Right lobe of liver (tissue), 6 donors: Measurements from ENCODE around the gene RTN4. TPM values are rescaled to one million over a fixed set of nuclear protein-coding genes. Genes with fewer than 3 reads are reported as not detected.

Experiments used
- ATAC-seq, 4 donors: fragments of 200-7000 bp; cut with Tn5 transposase; one replicate each; pipeline ENCODE4 v1.9.1; 2020; ENCODE audit warnings: mild to moderate bottlenecking in 4 of 4, moderate library complexity in 4 of 4
- DNase-seq, 3 donors: peaks; one replicate each; pipeline ENCODE4 v3.0.0-alpha.2; 2020
- H3K27ac ChIP-seq, 3 donors: fragments of 200-600 bp; one replicate each; pipeline ENCODE4 v1.8.0; 2022
- H3K27me3 ChIP-seq, 2 donors: fragments of 200-600 bp; one replicate each; pipeline ENCODE4 v1.8.0; 2022
- H3K36me3 ChIP-seq, 4 donors: fragments of 200-600 bp; sonication (generic) in 1 of 4; one replicate each; pipeline versions ENCODE4 v1.5.1 to v1.8.0; 2017 to 2022; ENCODE audit warnings: control low read depth in 1 of 4
- H3K4me1 ChIP-seq, 4 donors: fragments of 200-600 bp; sonication (generic) in 1 of 4; one replicate each; pipeline versions ENCODE4 v1.5.1 to v1.8.0; 2017 to 2022; ENCODE audit warnings: control low read depth in 1 of 4
- H3K4me3 ChIP-seq, 3 donors: fragments of 200-600 bp; one replicate each; pipeline ENCODE4 v1.8.0; 2022
- H3K9me3 ChIP-seq, 4 donors: fragments of 200-600 bp; sonication (generic) in 1 of 4; one replicate each; pipeline versions ENCODE4 v1.5.1 to v1.8.0; 2017 to 2022; ENCODE audit warnings: control low read depth in 1 of 4
- CTCF ChIP-seq, 4 donors: fragments of 200-600 bp in 3 of 4; fragments of 450-650 bp in 1 of 4; IDR thresholded peaks; one replicate each; pipeline versions ENCODE4 v1.5.1 to v1.8.0; 2016 to 2022; ENCODE audit warnings: antibody characterized with exemption in 4 of 4, mild to moderate bottlenecking in 2 of 4
- POLR2A ChIP-seq: fragments of 450-650 bp; IDR thresholded peaks from one replicate; pipeline ENCODE4 v1.6.1; 2017; ENCODE audit warnings: antibody characterized with exemption, mild to moderate bottlenecking
- WGBS: methylation state at CpG from one replicate; pipeline ENCODE4 v1.1.6; 2018; ENCODE audit warnings: low coverage, low lambda C conversion rate; ENCODE audit not compliant: insufficient coverage; ENCODE audit errors: missing lambda C conversion rate; 5-methylcytosine and 5-hydroxymethylcytosine counted together
- intact Hi-C, 2 donors: fragments of 100-400 bp; cut with DNase I; formaldehyde crosslinking; loops; one replicate each; pipeline versions ENCODE4 v1.11.2 to v1.14.1; 2022
- total RNA-seq, 6 experiments: library from RNA; depleted of rRNA in 2 of 6; stranded (reverse); fragments of >200 nt in 2 of 6; fragmentation: NEBNext Ultra II Directional in 3 of 6; extraction: Animal tissue kit (Norgen Biotek cat#: 25700) in 3 of 6; gene quantifications; one replicate each; pipeline versions ENCODE4 v1.1.0 to v1.2.4, GENCODE V29; 2016 to 2023
- donor health status: DM: no; HTN: yes; CAD: no.
- donor health status: DM: no; HTN: no; CAD: no.
- donor health status: DM: no; HTN: no; CAD: no.
- donor health status: DM: no; HTN: yes; CAD: no.
- donor health status: DM: no; HTN: yes; CAD: no.

Gene RTN4
- total RNA-seq, 6 experiments from 2014 or later = 126 to 195 (median 177) TPM

- DNase-seq = no peak
- Histone ChIP-seq H3K27ac (no peak overlapping the region), H3K27me3 (no peaks in the 10 kb centered on the region), H3K36me3 (peaks cover 0 to 18% (median 5%) of the 10 kb centered on the region in 4 donors), H3K4me1 (no peaks in the 10 kb centered on the region), H3K9me3 (no peaks in the 10 kb centered on the region), H3K4me3 (no peak overlapping the region)
- TF ChIP-seq POLR2A = no peak
- no peak for TF ChIP-seq CTCF (IDR thresholded peaks at IDR 0.05)
- intact Hi-C loops = no loop called here
- 92% methylated on average over 3 of the region's 3 CpGs for WGBS
- ATAC-seq = no peak
Measured at GRCh38 chr2:54988612-54989011, 61.6 kb downstream of the RTN4 start.

- DNase-seq (no peak), ATAC-seq (peak in 2 of 4 donors; percentile 38 to 54)
- WGBS = 44% methylated on average over 2 of the region's 3 CpGs
- H3K36me3 ChIP-seq = peaks cover 0 to 22% (median 8%) of the 10 kb centered on the region in 4 donors
- TF ChIP-seq POLR2A (no peak), CTCF (IDR thresholded peaks at IDR 0.05) (no peak)
- H3K27ac ChIP-seq = no peak overlapping the region
- H3K27me3 ChIP-seq = no peaks in the 10 kb centered on the region
- no peaks in the 10 kb centered on the region for H3K9me3 ChIP-seq
- no peak overlapping the region for H3K4me3 ChIP-seq
- intact Hi-C loops = no loop called here
- peaks cover 0 to 2% (median 0%) of the 10 kb centered on the region in 4 donors for H3K4me1 ChIP-seq
Measured at GRCh38 chr2:54986264-54986663, 64.0 kb downstream of the RTN4 start.

GRCh38 chr2:54984476-54984875, 65.8 kb downstream of the RTN4 start:
- Histone ChIP-seq H3K4me1 (peaks cover 0 to 20% (median 0%) of the 10 kb centered on the region in 4 donors), H3K27me3 (no peaks in the 10 kb centered on the region), H3K9me3 (no peaks in the 10 kb centered on the region), H3K27ac (no peak overlapping the region), H3K36me3 (peaks cover 0 to 22% (median 9%) of the 10 kb centered on the region in 4 donors), H3K4me3 (no peak overlapping the region)
- DNase-seq = no peak
- no peak for ATAC-seq
- no peak for TF ChIP-seq CTCF (IDR thresholded peaks at IDR 0.05)
- no peak for TF ChIP-seq POLR2A
- intact Hi-C loops = no loop called here

- intact Hi-C loops = no loop called here
- Histone ChIP-seq H3K9me3 (no peaks in the 10 kb centered on the region), H3K4me1 (peaks cover 0 to 22% (median 0%) of the 10 kb centered on the region in 4 donors), H3K27ac (no peak overlapping the region), H3K4me3 (no peak overlapping the region), H3K36me3 (peaks cover 0 to 22% (median 9%) of the 10 kb centered on the region in 4 donors), H3K27me3 (no peaks in the 10 kb centered on the region)
- DNase-seq = no peak
- TF ChIP-seq POLR2A = no peak
- TF ChIP-seq CTCF (IDR thresholded peaks at IDR 0.05) = no peak
- peak in 1 of 4 donors; percentile 16 for ATAC-seq
- WGBS = 37% methylated on average over 3 of the region's 3 CpGs
Measured at GRCh38 chr2:54983345-54984220, 66.7 kb downstream of the RTN4 start.
